GM18505 (cell line): ENCODE results near the gene MTOR.
"Not testable (repeated sequence)": the region's sequence is repeated elsewhere in the genome, so short reads cannot be mapped to it uniquely, and the experiment has no call there.

Source experiments
- ATAC-seq: cut with Tn5 transposase; IDR thresholded peaks from one replicate; pipeline ENCODE4 v1.9.1; 2021; ENCODE audit not compliant: unreplicated experiment
- POLR2A ChIP-seq: IDR thresholded peaks from 4 replicates; pipeline ENCODE4 v1.6.1; 2011; ENCODE audit warnings: borderline replicate concordance; ENCODE audit not compliant: insufficient read depth, insufficient read length; ENCODE audit errors: extremely low read depth

MTOR gene

GRCh38 chr1:11262171-11263049, at the start of gene MTOR:
TSS of gene MTOR (minus strand) at chr1:11262551. CDS start at chr1:11259409, 3,142 bp downstream.
- peak; percentile 87 for TF ChIP-seq POLR2A
- peak; percentile 95 for ATAC-seq

GRCh38 chr1:11309385-11309784, 47.0 kb upstream of the MTOR start:
- TF ChIP-seq POLR2A, result no peak
- no peak for ATAC-seq

GRCh38 chr1:11308699-11309224, 46.4 kb upstream of the MTOR start:
- no peak for TF ChIP-seq POLR2A
- ATAC-seq, result no peak

GRCh38 chr1:11307852-11308251, 45.5 kb upstream of the MTOR start:
- TF ChIP-seq POLR2A, result no peak
- no peak for ATAC-seq

GRCh38 chr1:11305516-11305915, 43.2 kb upstream of the MTOR start:
- not testable (repeated sequence) for ATAC-seq

GRCh38 chr1:11302366-11302765, 40.0 kb upstream of the MTOR start:
- ATAC-seq, result no peak
- TF ChIP-seq POLR2A, result no peak

GRCh38 chr1:11301601-11302000, 39.2 kb upstream of the MTOR start:
- no peak for TF ChIP-seq POLR2A

GRCh38 chr1:11299225-11299574, 36.8 kb upstream of the MTOR start:
- ATAC-seq, result no peak
- TF ChIP-seq POLR2A, result no peak

More at GRCh38 chr1:11301601-11302000, 39.2 kb upstream of the MTOR start:
- no peak for ATAC-seq

- ATAC-seq, result no peak
- no peak for TF ChIP-seq POLR2A
Observed at GRCh38 chr1:11298390-11299224, 36.3 kb upstream of the MTOR start.

- not testable (repeated sequence) for ATAC-seq
Observed at GRCh38 chr1:11297774-11298173, 35.4 kb upstream of the MTOR start.

- ATAC-seq, result no peak
- TF ChIP-seq POLR2A, result no peak
Observed at GRCh38 chr1:11295905-11296304, 33.6 kb upstream of the MTOR start.

- TF ChIP-seq POLR2A, result no peak
- no peak for ATAC-seq
Observed at GRCh38 chr1:11294951-11295350, 32.6 kb upstream of the MTOR start.

GRCh38 chr1:11293856-11294255, 31.5 kb upstream of the MTOR start:
- no peak for TF ChIP-seq POLR2A
- no peak for ATAC-seq

GRCh38 chr1:11291049-11291448, 28.7 kb upstream of the MTOR start:
- TF ChIP-seq POLR2A, result no peak
- no peak for ATAC-seq
